HG03066 (cell line): ENCODE data around the gene MCTP1.
A peak's percentile ranks its signal among the peaks of the same experiment; 100 is the strongest.
"Not testable (repeated sequence)": the region's sequence is repeated elsewhere in the genome, so short reads cannot be mapped to it uniquely, and the experiment has no call there.

Experiments
- ATAC-seq: cut with Tn5 transposase; IDR thresholded peaks from one replicate; pipeline ENCODE4 v1.9.1; 2021; ENCODE audit warnings: low read depth; ENCODE audit not compliant: unreplicated experiment

Gene MCTP1

DNA sequence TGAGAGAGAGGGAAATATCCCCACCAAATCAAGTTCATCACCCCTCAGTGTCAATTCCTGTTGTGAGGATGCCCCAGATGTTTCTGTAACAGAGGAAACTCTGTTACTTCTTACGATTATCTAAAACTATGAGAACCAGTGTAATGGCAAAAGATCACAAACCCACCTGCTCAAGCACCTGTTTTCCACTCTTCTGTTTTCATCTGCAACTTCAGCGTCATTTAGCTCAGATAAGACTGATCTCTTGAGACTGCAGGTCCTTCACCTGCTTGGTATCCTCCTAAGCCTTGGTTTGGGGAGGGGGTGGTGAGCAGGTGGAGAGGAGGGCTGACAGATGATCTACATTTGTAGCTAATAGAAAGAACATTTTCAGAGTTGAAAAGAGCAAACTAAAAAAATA lies 437.2 kb downstream of the MCTP1 start:
- ATAC-seq: no peak

DNA sequence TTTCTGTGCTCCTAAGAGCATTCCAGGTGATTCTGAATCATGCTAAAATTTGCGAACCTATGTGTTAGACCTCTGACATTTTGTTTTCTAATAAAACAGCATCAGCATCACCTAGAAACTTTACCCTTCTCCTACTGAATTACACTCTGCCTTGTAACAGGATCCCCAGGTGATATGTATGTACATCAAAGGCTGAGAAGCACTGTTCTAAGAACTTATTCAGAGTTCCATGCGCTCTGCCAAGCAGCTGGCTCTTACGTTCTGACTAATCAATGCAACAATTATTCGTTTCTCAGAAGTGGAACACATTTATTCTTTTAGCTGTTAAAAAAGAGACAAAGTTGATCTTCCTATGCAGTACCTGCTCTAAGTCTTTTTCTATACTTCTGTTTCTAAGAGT lies 437.9 kb downstream of the MCTP1 start:
- ATAC-seq: no peak

DNA sequence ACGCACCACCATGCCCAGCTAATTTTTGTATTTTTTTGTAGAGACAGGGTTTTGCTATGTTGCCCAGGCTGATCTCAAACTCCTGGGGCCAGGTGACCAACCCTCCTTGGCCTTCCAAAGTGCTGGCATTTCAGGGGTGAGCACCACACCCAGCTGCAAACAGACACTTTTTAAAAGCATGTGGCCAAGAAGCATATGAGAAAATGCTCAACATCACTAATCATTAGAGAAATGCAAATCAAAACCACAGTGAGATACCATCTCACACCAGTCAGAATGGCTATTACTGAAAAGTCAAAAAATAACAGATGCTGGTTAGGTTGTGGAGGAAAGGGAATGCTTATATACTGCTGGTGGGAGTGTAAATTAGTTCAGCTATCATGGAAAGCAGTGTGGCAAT lies 439.2 kb downstream of the MCTP1 start:
- not testable (repeated sequence) for ATAC-seq

DNA sequence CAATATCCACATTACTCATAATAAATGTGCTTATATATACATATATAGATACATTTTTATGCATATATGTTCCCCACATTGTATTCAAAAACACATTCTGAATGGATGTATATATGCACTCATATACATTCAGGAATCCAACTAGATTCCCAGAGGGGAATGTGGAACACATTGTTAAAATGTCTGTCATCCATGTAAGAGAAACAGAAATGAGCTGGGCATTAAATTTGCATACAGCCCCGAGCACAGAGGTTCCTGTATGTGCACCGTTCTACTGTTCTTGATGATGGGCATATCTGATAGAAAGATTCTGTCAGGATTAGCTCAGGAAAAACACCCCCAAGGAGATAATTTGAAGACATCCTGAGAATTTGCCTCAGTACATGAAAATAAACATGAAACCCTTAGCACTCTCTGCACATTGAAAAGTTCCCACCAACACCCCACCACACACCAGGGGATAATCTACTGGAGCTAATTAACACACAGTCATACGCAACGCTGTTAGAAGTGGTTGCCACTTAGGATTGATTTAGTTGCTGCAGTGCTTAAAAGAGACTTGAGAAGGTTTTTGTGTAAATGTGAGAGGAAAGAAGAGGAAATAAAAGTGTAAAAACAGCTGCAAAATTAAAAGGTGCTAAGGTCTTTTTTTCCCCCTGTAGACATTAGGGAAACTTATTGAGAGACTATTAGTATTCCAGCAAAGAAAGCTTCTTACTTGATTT lies 443.1 kb downstream of the MCTP1 start:
- no peak for ATAC-seq

DNA sequence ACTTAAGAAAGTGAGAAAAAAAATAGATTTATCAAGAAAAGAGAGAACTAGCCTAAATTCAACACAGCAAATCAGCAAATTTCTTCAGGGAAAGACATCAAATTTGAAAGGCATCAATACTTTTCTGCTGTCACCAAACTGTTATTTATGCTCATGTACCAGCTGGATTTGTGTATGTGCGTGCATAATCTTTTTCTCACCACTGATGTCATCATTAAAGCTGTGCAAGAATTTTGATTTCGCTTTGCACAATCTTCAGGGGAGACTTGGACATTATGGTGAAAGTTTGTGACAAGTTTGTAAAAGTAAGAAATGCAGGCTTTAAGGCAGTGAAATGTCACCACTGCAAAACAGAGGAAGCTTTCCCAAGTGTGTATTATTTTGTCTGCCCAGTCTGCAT lies 451.0 kb downstream of the MCTP1 start:
- no peak for ATAC-seq

DNA sequence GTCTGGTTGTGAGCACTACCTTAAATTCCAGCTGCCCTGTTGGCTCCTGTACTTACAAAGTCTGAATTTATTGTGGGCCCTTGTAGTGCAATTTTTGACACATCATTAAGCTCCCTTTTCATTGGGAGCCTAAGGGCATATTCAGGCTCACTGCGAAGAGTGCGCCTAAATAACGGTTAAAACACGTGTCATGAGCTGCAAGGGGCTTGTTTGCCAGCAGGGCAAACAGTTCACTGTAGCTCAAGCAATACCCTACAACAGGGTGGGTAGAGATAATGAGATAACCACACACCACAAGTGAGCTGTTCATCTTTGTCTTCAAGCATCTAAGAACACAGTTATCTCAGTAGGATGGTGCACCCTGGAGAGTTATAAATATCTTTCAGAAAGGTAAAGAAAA lies 452.2 kb downstream of the MCTP1 start:
- no peak for ATAC-seq

DNA sequence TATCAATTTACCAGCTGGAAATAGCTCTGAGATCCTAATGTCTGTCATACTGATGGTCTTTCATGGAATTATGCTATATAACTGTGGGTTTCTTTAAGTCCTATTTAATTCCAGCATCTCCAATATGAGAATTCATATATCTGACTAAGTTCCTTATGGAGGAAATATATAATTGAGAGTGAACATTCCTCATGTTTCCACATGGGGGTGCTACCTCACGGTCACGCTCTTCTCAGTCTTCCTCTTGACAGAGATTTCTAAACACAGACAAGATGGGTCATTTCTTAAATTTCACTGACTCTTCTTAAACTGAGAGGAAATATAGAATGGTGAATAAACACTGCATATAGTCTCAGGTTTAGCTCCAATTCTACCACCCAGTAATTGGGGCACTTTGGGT lies 454.4 kb downstream of the MCTP1 start:
- no peak for ATAC-seq

DNA sequence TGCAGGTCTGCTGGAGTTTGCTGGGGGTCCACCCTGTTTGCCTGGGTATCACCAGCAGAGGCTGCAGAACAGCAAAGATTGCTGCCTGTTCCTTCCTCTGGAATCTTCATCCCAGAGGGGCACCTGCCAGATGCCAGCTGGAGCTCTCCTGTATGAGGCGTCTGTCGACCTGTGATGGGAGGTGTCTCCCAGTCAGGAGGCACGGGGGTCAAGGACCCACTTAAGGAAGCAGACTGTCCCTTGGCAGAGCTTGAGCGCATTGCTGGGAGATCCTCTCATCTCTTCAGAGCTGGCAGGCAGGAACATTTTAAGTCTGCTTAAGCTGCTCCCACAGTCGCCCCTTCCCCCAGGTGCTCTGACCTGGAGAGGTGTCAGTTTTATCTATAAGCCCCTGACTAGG lies 456.7 kb downstream of the MCTP1 start:
- ATAC-seq: not testable (repeated sequence)

DNA sequence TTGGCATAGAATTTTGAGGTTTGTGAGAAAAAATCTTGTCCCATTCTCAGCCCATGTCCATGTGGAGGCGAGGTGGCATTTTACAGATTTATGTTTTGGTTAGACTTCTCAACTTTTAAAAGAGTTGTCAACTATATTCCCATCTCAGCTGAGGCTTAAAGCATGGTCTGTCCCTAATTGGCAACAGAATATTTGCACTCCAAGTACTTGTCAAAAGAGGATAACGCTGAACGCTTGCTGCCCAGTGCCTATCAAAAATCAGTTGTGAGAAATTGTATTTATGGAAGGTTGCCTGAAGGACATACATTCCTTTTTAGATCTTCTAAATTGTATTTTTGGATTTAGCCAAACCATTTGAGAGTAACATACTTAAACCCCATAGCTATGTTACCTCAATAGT lies 464.4 kb downstream of the MCTP1 start:
- no peak for ATAC-seq

DNA sequence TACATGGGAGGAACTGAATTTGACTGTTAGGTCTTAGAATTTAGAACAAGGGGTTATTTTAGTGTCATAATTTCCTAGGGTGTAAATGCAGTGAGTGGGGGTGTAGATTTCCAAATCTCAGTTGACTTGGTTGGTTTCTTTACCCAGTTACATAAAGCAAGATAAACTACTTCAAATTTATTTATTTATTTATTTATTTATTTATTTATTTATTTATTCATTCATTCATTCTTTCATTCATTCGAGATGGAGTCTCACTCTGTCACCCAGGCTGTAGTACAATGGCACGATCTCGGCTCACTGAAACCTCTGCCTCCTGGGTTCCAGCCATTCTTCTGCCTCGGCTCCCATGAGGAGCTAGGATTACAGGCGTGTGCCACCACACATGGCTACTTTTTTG lies 466.0 kb downstream of the MCTP1 start:
- ATAC-seq: no peak

DNA sequence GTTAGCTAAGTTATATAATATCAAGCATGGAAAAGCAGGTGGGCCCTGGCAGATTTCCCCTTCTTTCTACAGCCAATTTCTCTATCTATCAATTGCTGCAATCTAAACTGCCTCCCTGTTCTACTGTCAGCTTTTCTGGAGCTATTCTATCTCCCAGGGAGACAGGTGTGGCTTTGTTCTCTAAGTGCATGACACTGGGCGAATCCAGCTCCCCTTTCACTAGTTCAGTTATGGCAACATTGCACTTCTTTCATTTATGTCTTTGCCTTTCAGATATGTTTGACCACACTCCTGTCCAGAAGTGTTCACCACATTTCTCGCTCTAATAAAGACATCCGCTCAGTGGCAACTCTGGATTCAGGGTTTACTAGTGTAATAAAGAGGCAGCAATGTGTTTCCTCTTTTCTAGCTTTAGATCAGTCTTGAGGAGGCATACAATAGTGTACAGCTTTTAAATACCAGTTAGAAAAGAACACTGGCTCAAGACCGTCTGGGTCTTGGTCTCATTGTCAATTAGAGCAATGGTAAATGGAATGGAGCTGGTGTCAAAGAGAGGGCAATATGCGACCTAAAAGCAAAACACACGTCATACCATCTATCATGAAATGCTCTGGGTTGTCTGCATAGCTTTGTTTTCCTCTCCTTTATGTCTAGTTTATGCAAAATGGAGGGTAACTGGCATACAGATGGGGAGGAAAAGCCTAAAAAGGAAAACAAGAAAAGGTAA lies 469.4 kb downstream of the MCTP1 start:
- ATAC-seq: no peak

DNA sequence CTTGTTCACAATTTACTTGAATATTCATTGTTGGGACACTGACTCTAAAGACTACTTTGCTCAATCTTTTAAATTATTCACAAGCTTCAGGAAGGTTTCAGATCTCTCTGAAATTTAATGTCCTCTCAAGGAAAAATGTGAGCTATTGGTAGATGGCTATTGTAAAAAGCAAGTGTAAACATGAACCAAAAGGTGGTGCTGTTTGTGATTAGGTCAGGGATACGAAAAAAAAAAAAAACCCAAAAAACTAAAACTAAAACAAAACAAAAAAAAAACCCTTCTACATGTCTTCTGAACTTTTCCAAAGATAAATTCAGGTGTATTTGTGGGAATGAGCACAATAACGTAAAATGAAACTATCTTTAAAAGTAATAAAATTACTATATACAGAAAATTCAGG lies 472.7 kb downstream of the MCTP1 start:
- no peak for ATAC-seq

DNA sequence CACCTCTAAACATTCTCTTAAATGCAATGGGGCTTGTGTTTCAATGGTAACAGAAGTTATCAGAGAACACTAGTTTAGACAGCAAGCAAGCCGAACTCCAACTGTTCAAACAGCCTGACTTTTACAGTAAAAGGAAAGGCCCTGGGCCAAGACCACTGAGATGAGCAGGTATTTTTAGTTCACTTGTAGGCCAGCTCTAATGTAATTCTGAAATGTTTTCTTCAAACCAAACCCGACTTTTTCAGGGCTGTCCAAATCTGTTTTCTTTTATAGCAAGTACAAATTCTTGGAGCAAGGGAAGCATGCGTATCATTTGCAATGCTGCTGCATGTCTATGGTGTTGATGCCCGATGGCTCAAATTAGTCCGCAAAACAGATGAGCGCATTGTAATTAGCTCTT lies 473.6 kb downstream of the MCTP1 start:
- no peak for ATAC-seq

DNA sequence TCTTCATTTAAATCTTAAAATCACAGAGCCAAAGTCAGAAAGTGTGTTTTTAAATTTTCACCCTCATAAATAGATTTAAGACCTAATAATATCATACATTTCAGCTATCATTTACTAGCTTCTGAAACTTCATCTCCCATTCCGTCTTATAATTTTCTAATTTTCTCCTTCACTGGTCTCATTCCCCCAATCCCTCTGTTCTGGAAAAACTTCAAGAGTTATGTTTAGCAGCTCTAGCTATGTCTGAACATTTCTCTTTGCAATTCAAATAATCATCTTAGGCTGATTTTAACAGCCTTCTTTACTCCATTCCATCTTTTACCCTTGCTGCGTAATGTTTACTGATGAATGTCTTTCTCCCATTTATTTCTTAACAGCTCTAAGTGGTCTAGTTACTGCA lies 474.0 kb downstream of the MCTP1 start:
- ATAC-seq: no peak

DNA sequence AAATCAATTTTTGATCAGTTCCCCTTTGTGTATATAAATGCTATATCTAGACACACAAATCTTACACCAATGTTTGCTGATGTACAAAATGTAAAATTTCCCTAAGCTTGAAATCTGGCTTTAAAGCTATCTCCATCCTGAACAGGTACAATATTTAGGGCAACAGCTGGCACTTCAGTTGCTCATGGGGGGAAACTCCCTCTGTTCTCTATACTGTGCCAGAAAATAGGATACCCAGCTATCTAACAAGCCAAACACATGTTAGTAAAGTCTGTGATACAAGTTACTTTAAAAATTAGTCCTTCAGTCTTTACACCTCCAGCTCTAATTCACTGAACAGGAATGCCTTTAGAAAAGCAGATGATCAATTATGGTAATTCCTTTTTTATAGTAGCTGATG lies 474.6 kb downstream of the MCTP1 start:
- ATAC-seq: no peak

DNA sequence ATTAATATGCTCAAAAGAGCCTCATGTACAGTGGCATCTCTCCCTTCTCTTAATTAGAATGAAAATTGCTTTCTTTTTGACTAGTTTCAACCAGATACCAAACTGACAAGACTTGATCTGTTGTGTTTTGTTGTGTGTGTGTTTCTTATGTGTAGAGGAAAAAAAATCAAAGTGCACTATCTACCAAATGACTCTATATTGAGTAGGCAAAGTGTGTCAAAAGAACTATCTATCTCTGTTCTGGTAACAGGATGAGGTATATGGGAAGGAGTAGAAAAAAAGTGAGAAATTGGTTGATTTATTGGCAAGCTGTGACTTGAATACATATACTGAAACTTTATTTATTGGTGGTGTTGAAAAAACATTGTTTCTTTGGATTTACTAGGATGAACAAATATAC lies 476.4 kb downstream of the MCTP1 start:
- ATAC-seq: no peak

DNA sequence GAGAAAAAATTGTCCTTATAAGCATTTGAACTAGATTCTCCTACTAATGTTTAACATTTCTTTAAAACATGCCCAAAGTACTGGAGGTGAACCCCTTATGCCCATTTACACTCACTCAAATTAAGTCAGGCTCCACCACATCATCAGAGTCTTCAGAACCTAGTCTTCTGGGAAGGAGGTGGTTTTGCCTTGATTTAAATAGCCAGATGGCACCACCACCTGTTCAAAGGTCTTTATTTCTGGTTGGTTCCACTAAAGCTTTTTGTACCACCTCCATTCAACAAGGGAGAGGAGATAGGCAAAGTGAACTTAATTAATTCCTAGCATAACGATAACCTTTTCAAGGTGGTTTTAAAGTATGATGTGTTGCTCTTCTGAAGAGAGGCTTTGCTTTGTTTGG lies 476.9 kb downstream of the MCTP1 start:
- ATAC-seq: no peak

DNA sequence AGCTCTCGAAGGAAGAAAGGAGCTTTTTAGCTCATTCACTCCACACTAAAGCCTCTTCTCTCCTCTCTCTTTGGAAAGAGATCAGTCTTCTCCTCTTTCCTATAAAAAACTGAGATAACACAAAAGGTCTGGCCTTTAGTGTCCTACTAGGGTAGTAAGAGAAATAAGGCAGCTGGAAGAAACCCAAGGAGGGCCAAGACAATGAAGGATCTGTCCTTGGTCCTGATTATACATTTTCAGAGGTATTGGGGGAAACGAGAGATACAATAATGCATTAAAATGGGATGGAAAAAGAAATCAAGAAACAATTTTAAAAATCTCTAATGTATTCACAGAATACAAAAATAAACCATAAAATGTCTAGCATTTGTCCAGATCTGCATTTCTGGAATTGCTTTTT lies 482.4 kb downstream of the MCTP1 start:
- ATAC-seq: no peak

DNA sequence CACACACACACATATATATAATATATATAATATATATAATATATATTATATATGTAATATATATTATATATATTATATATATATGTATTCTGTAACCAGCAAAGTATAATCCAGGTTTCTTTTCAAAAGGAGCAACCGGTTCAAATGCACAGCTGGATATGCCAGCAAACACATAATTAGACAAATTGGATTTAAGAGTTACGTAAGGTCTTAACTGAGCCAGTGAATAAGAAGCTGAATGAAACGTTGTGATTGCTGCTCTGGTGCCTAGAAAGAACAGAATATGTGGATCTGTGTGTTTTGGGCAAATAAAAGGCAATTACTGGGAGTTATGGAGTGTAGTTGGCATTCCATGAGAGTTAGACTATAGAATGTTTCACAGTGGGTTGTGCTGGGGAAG lies 488.3 kb downstream of the MCTP1 start:
- ATAC-seq: no peak

DNA sequence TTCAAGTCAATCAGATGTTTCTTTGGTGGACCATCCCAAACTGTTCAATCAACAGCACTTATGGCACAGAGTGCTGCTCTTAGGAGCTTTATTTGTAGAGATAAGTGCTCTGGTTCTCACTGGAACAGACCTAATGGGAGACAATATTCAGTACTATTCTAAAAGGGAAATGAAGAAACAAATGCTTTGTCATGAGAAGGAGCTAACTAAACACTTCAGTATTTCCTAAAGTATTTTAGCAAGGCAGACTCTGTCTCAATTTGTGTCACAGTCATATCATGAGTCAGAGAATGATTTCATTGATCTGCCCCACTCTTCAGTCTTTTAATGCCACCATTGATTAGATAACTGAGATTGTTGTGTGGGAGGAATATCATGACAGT lies 491.1 kb downstream of the MCTP1 start:
- ATAC-seq: peak; percentile 38

DNA sequence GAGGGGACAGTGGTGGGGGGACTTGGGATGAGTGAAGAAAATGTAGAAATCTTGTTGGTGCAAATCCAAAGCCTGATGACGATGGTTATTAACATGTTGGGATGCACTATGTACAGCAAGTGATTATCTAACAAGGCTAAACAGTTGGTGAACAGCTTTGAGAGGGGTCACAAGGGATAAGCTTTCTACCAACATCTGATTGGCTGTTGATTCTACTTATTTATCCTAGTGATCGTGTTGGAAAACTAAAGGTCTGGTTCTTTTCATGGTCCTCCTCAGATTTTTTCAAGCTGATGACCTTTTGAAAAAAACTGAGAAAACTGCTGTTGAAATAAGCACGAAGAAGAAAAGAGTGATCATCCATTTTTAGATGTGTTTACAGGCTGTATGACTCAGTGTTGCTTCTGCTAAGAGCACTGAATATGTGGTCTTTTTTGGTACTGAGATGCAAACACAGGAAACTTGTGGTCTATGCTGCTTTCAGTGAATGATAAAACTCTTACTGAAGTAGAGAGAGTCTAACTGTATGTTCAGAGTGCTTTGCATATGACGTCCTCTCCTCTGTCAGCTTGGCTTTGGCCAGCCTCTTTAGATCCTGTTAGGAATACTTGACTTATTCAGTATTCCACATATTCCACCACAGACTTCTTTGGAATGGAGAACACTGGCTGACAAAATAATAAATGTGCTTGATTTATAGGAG lies 491.6 kb downstream of the MCTP1 start:
- ATAC-seq: peak; percentile 100

DNA sequence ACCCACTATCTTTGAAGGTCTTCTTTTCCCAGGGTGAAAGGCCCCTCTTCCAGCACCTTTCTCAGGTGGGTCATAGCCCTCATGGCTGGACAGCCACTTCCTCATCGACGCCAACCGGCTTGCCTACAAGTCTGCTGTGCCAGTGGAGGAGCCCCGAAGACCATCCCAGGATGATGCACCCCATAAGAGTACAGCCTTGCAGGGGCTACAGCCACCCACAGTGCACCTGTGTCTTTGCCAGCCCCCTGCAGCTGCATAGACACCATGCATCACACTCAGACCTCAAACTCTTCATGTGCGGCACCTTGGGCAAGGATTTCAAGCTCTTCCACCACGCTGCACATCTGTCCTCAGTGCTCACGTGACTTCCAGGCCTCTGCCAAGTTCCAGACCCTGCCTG lies 493.1 kb downstream of the MCTP1 start:
- no peak for ATAC-seq
